NCI-H2107 treated with DMSO at 0.1 percent for 48 hours (cell line): ENCODE data around the gene ZBTB16.

Experiments used
- DNase-seq: peaks from one replicate; lab custom pipeline; 2025; ENCODE audit not compliant: unreplicated experiment; lab: John Stamatoyannopoulos, UW

Gene ZBTB16

DNA sequence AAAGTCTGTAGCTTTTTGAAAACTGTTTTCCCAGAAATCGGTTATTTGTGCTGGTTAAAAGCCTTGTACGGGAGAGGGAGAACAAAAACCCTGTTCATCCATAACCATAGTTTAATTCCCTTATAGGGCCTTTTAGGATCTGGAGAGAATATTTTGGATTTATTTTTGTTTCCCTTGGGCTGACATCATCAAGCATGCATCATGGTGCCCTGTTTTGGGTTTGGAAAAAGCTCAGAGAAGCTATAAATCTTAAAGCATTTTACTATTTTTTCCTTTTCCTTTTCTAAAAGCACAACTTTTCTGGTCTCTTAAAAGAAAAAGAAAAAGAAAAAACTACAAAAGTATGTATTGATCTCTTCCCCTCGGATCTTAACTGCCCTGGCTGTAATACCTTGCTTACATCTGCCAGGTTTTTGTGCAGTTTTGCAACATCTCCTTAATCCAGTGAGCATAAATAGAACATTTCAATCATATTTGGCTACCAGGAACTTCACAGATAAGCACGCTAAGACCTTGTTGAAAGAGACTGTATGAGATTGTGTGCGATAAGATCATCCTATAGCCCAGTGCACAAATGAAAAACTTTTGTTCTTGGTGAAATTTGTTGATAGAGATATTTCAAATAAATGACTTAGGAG is 88.0 kb downstream of the ZBTB16 start:
- DNase-seq: no peak

DNA sequence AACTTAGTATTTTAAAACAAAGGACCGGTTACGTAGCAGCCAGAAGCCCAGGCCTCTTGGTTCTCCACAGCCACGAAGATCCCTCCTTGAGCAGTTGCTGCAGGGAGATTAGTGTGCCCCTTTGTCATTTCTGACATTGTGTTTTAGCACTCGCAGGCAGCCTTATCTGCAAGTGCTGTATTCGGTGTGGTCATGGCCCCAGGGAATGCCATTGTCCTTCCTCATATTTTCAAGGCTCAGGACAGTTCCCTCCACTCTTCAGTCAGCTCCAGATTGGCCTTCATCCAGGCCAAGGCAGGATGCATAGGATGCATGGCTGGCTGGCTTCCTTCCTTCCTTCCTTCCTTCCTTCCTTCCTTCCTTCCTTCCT is 88.5 kb downstream of the ZBTB16 start:
- no peak for DNase-seq

DNA sequence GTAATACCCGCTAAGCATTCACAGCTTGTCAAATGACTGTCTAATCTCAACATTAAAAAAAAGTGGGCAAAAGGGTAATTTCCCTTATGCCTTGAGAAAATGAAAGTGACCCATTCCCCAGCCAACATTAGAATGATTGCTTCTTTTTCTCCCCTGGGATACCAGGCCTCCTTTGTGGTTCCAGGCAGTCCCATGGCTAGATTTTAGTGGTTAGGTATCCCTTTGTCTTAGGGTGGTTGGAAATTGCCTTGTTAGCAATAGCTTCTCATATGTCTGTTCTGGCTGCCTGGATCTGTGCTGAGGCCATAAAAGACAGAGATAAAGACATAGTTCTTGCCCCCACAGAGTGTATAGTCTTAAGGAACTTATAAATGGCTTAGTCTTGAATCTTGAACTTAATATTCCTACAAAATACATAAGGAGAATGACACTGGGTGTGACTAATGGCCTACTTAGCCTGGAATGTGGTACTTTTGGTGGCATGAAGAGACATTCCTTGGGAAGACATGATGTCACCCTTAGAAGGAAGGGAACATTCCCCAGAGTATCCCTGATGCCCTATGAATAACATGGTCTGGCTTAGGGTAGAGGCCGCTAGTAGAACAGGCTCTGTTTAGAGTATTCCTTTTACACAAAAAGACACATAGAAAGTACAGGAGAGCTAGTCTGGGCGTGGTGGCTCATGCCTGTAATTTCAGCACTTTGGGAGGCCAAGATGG is 90.3 kb downstream of the ZBTB16 start:
- no peak for DNase-seq

GRCh38 chr11:114150671-114151070 is 91.2 kb downstream of the ZBTB16 start:
- DNase-seq: no peak

DNA sequence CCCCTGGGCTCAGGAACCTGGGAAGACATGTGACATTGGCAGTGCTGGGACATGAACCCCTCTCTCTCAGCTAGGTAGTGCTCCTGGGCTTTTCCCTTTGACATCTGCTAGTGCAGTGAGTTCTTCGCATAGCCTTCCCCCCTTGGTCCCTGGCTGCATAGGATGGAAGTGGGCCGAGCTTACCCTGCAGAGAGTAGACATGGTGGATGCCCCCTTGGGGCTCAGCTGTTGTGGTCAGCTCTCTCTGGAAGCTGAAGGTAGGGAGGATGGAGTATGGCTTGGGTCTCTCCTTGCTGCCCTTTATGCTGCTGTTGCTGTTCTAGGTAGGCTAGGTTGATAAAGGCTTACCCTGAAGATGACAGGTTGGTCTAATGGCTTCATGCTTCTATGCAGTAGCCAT is 92.1 kb downstream of the ZBTB16 start:
- no peak for DNase-seq

GRCh38 chr11:114152162-114152561 is 92.7 kb downstream of the ZBTB16 start:
- no peak for DNase-seq

- no peak for DNase-seq
Measured at GRCh38 chr11:114152785-114153184, 93.3 kb downstream of the ZBTB16 start.

GRCh38 chr11:114153224-114153623 is 93.7 kb downstream of the ZBTB16 start:
- DNase-seq: no peak

- no peak for DNase-seq
Measured at GRCh38 chr11:114154271-114155047, 94.9 kb downstream of the ZBTB16 start.

GRCh38 chr11:114155116-114155515 is 95.6 kb downstream of the ZBTB16 start:
- DNase-seq: no peak

DNA sequence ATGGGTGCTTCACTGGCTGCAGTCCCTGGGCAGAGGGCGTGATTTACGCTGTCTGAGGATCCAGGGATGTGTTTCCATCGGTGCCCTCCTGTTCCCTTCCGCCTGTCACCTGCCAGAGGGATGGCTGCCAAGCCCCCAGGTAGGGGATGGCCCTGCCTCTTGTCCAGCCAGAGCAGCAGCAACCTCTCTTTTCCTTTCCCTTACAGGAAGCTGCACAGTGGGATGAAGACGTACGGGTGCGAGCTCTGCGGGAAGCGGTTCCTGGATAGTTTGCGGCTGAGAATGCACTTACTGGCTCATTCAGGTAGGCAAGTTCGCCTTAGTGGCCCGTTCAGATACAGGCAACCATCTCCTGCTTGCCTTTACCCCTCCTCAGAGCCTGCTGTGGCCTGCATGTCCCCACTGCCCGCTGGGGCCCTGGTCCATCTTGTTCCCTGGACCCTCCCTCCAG is 96.6 kb downstream of the ZBTB16 start:
- DNase-seq: no peak

DNA sequence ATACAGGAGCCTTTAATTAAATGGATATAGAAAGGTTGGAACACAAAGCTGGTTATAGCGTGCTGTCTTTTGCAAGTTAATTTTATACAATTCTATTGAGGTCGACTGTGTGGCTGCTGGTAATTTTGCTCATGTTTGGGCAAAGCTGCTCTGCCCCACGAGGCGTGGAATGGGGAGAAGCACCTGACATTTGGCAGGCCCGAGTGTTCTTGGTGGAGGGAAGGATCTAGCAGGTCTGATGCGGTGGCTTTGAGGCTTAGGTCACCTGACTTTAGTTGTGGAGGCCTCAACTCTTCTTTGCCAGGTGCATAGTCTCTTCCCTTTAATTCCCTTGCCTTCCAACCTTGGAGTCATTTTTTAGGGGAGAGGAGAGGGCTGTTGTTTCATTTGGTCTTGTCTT is 97.3 kb downstream of the ZBTB16 start:
- no peak for DNase-seq

DNA sequence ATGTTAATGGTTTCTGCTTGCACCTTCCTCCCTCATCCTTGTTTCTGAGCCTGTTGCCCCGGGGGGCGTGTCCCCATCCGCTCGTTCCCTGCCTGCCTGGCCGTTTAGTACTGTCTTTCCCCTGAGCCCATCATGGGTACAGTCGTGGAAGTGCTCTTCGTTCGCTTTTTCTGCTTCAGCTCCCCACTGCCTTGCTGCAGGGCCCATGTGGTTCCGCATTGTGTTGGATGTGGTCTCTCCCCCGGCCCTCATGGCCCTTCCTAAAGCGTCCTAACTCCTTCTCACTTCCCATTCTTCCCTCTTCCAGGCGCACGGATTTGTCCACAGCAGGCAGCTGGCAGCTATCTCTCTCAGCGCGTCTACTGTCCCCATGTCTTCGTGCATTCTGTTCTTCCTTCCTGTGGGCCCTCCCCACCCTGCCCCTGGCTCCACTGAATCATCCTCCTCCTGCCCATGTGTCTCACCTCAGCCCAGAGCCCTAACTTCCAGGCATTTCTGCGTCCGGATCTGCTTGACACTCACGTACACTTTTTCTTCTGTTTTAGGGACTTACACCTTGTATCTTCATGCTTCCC is 98.1 kb downstream of the ZBTB16 start:
- no peak for DNase-seq

- no peak for DNase-seq
Measured at GRCh38 chr11:114158421-114158820, 98.9 kb downstream of the ZBTB16 start.

GRCh38 chr11:114158886-114159285 is 99.4 kb downstream of the ZBTB16 start:
- no peak for DNase-seq

DNA sequence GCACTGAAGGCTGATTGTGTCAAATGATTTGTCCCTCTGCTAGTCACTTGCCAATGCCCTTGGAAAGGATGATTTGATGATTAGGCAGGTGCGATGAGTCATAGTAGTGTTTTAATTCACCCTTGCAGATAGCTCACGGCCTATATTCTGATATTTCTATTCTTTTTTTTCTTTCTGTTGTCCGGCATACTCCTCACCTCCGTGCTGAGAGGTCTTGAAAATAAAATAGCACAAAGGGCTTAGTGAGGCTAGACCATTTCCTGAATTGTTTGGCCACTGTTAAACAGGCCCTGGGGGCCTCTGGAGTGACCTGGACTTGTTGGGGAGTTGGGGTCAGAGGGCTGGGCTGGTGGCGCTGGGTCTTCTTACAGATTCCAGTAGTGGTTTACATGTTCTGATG is 99.8 kb downstream of the ZBTB16 start:
- DNase-seq: no peak

GRCh38 chr11:114159802-114160632 is 100.5 kb downstream of the ZBTB16 start:
- DNase-seq: peak; percentile 95

GRCh38 chr11:114160894-114161293 is 101.4 kb downstream of the ZBTB16 start:
- no peak for DNase-seq

DNA sequence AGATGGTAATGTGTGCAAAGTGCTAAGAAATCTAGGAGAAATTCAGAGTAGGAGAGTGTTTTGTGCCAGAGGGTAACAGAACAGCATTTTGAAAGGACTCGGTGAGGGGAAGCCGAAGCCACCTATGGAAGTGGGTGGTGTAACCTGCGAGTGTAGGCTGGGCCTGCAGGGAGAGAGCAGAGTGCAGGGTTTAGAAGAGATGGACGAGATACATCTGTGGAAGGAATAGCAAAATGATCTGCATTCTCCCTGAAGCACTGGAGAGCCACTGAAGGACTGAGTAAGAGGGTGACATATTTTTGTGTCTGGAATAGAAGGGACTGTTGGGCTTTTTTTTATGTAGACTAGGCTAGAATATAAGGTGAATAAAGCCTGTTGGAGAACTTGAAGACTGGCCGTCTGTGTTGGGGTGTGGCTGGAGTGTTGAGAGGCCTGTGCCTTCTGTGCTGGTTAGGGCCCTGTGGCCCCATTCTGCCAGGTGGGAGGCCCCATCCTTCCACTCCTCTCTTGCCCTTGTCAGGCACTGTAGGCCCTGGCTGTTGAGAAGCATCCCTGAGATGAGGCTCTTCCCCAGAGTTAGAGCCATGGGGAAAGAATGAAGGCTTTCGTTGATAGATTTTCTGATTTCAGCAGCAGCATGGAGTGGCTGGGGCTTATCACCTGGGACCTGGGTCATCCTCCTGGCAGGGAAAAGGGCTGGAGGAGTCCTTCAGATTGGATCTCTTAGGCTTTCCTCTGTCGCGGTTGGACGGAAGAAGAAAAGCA is 102.2 kb downstream of the ZBTB16 start:
- no peak for DNase-seq

DNA sequence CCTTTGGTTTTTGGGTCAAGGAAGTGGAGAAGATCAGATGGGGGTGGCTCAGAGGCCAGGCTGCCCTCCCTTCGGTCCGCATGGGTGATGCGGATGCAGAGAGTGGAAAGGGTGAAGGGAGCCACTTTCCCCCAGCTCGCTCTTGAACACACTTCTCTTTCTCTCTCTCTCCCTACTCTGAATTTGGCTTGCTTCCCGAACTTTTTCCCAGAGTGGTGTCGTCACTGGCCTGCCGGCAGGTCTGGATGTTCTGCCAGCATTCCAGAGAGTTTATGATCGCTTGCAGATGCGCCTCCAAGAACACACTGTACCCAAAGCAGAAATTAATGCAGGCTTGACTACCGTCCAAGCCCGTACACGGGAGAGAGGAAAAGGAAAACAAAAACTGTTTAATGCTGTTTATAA is 103.2 kb downstream of the ZBTB16 start:
- peak; percentile 33 for DNase-seq
